GM10248 (cell line): Measurements from ENCODE around the gene SLC16A10.
"Not testable (repeated sequence)": the region's sequence is repeated elsewhere in the genome, so short reads cannot be mapped to it uniquely, and the experiment has no call there.

Source experiments
- CTCF ChIA-PET: fragments of 300-600 bp; sonication (Branson Sonifier 250); formaldehyde crosslinking; extraction: SDS; loops from one replicate; lab custom pipeline; 2021; ENCODE audit warnings: antibody characterized with exemption; lab: Yijun Ruan, JAX
- POLR2A ChIA-PET: fragments of 350-650 bp; sonication (Branson Sonifier 250); formaldehyde crosslinking; extraction: SDS; loops from one replicate; lab custom pipeline; 2020; ENCODE audit warnings: antibody characterized with exemption; lab: Yijun Ruan, JAX
- DNase-seq: peaks from one replicate; pipeline ENCODE4 v3.0.0; 2012; ENCODE audit errors: extremely low spot score
- TF ChIP-seq, protein P1 (sequence below): IDR thresholded peaks from 2 replicates; pipeline ENCODE4 v1.5.1; 2012; ENCODE audit warnings: mild to moderate bottlenecking, low read depth; ENCODE audit errors: extremely low read depth, missing control alignments, control extremely low read depth

Gene SLC16A10

DNA sequence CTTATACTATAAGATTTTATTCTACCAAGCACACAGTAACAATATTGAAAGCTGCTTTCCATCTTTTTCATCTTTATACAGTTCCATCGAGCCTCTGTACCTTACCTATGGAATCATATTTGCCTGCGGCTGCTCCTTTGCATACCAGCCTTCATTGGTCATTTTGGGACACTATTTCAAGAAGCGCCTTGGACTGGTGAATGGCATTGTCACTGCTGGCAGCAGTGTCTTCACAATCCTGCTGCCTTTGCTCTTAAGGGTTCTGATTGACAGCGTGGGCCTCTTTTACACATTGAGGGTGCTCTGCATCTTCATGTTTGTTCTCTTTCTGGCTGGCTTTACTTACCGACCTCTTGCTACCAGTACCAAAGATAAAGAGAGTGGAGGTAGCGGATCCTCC lies 89.8 kb downstream of the SLC16A10 start:
- POLR2A ChIA-PET, result no interaction called here
- TF ChIP-seq, protein P1, sequence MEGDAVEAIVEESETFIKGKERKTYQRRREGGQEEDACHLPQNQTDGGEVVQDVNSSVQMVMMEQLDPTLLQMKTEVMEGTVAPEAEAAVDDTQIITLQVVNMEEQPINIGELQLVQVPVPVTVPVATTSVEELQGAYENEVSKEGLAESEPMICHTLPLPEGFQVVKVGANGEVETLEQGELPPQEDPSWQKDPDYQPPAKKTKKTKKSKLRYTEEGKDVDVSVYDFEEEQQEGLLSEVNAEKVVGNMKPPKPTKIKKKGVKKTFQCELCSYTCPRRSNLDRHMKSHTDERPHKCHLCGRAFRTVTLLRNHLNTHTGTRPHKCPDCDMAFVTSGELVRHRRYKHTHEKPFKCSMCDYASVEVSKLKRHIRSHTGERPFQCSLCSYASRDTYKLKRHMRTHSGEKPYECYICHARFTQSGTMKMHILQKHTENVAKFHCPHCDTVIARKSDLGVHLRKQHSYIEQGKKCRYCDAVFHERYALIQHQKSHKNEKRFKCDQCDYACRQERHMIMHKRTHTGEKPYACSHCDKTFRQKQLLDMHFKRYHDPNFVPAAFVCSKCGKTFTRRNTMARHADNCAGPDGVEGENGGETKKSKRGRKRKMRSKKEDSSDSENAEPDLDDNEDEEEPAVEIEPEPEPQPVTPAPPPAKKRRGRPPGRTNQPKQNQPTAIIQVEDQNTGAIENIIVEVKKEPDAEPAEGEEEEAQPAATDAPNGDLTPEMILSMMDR, result no peak
- CTCF ChIA-PET, result no interaction called here
- DNase-seq, result no peak

DNA sequence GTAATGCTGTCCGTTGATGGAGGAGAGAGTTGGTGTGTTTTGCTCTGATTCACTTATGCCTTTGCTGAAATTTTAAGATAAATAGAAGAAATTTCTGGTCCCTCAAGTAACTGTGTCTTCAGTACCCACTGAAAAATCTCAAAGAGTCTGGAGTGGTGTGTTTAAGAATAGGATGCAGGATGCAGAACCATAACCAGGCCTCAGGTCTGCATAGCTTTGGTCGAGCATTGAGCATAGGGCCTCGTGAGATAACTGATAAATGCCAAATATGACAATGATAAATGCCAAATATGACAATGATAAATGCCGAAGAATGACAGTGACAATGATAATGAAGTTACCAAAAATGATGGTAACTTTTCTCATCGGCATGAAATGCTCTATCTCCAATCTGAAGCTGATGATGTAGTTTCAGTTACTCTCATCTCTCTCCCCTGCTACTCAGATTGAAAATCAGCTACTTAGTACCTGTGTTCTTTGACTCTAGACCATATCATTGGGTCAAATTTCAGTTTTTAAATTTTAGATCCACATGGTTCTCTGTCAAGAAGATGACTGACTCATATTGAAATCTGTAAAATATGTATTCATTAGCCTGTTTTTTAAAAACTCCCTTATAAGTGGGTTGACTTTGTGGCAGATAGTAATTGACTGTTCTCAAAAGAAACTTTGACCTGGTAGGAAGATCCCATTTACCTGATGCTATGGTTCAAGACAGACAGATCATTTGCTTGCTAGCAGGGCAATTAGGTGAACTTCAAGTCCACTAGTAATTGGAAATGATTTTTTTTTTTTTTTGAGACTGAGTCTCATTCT lies 96.6 kb downstream of the SLC16A10 start:
- ChIA-PET POLR2A (no interaction called here), CTCF (interaction anchor here (1.1 to 2.7 kb wide), 4 partner anchors 12 to 37 kb away, joined by 3 to 11 read pairs (median 3); no protein-coding TSS in a partner anchor)
- TF ChIP-seq, protein P1, result no peak
- no peak for DNase-seq

DNA sequence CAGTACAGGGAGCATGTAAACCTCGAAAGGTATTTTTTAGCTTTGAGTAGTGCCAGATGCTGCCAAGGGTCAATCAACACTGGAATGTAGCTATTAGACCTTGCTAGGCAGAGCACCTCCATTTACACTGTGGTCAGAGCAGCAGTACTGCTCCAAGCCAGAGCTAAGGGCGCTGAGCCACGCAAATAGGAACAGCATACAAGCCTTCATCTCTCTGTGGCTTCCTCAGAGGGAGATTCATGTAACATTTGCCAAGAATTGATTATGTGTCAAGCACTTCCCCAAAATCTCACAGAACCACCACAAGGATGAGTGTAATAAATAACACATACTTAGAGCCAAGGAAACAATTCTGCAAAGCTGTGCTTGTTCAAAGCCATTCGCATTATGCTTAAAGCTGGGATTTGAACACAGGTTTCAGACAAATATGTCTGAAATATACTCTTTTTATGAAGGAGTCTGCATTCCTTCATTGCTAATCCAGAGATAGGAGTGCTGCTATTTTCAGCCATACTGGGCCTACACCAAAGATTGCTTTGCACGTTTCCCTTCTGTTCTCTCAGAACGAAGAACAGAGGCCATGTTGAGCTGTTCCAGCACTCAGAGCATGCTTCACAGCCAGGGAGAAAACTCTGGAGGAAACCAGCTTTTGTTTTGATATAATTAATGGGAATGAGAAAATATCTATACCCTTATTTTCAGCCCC lies 97.7 kb downstream of the SLC16A10 start:
- no peak for DNase-seq
- POLR2A ChIA-PET, result no interaction called here
- CTCF ChIA-PET, result interaction anchor here (1.0 to 2.7 kb wide), 5 partner anchors 11 to 73 kb away, joined by 3 to 11 read pairs (median 3); no protein-coding TSS in a partner anchor
- TF ChIP-seq, protein P1, result no peak

DNA sequence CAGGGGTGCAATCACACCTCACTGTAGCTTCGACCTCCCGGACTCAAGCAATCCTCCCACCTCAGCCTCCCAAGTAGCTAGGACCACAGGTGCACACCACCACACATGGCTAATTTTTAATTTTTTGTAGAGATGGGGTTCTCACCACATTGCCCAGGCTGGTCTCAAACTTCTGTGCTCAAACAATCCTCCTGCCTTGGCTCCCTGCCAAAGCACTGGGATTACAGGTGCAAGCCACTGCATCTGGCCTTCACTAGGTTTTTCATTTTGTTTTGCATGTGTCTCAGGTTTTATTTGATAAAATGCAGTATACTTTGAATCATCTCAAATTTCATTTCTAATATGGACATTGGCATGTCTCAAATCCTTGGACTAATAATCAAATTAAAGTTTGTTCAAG lies 98.7 kb downstream of the SLC16A10 start:
- ChIA-PET POLR2A (no interaction called here), CTCF (interaction anchor here (1.0 to 2.7 kb wide), 4 partner anchors 12 to 74 kb away, joined by 3 to 11 read pairs (median 4); no protein-coding TSS in a partner anchor)
- no peak for DNase-seq
- TF ChIP-seq, protein P1, result no peak

DNA sequence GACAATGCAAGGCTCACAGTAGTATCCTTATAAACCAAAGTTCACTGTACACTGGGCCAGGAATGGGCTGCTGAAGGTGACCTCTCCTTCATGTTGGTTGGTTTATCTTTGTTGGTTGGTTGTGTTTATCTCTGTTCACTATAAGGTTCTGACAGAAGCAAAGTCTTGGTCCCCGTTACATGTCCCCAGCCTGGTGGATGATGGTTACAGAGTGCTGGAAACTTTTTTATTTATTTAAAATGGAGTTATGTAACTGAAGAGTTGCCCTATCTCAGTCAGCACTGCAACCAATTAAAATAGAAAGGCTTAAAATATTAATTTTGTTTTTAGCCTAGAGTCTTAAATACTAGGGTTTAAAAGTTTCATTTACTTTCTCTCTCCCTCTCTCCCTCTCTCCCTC lies 100.6 kb downstream of the SLC16A10 start:
- TF ChIP-seq, protein P1, result no peak
- CTCF ChIA-PET, result no interaction called here
- DNase-seq, result no peak
- POLR2A ChIA-PET, result no interaction called here

DNA sequence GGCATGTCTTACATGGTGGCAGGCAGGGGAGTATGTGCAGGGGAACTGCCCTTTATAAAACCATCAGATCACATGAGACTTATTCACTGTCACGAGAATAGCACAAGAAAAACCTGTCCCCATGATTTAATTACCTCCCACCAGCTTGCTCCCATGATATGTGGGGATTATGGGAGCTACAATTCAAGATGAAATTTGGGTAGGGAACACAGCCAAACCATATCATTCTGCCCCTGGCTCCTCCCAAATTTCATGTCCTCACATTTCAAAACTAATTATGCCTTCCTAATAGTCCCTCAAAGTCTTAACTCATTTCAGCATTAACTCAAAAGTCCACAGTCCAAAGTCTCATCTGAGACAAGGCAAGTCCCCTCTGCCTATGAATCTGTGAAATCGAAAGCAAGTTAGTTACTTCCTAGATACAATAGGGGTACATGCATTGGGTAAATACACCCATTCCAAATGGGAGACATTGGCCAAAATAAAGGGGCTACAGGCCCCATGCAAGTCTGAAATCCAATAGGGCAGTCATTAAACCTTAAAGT lies 102.4 kb downstream of the SLC16A10 start:
- DNase-seq, POLR2A ChIA-PET: not testable (repeated sequence)
- CTCF ChIA-PET, result interaction anchor here (1.1 kb wide), 1 partner anchor 131 kb away, joined by 4 read pairs; no protein-coding TSS in a partner anchor

DNA sequence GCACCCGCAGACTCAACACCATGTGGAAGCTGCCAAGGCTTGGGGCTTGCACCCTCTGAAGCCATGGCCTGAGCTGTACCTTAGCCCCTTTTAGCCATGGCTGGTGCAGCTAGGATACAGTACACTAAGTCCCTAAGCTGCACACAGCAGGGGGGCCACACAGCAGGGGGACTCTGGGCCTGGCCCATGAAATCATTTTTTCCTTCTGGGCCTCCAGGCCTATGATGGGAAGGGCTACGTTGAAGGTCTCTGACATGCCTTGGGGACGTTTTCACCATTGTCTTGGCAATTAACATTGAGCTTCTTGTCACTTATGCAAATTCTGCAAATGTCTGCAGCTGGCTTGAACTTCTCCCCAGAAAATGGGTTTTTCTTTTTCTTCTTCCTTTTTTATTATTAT lies 103.3 kb downstream of the SLC16A10 start:
- POLR2A ChIA-PET, result no interaction called here
- CTCF ChIA-PET, result interaction anchor here (1.2 kb wide), 1 partner anchor 19 kb away, joined by 3 read pairs; no protein-coding TSS in a partner anchor

DNA sequence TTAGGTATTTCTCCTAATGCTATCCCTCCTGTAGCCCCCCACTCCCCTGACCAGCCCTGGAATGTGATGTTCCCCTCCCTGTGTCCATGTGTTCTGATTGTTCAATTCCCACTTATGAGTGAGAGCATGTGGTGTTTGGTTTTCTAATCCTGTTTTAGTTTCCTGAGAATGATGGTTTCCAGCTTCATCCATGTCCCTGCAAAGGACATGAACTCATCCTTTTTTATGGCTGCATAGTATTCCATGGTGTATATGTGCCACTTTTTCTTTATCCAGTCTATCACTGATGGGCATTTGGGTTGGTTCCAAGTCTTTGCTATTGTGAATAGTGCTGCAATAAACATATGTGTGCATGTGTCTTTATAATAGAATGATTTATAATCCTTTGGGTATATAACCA lies 103.8 kb downstream of the SLC16A10 start:
- CTCF ChIA-PET, result interaction anchor here (1.2 kb wide), 1 partner anchor 18 kb away, joined by 3 read pairs; no protein-coding TSS in a partner anchor
- POLR2A ChIA-PET, DNase-seq: not testable (repeated sequence)

More for the DNA sequence above, 103.3 kb downstream of the SLC16A10 start:
- DNase-seq, result no peak
- TF ChIP-seq, protein P1, result no peak
